Measurements from ENCODE around the gene CACNA1D.

The CACNA1D gene

DNA sequence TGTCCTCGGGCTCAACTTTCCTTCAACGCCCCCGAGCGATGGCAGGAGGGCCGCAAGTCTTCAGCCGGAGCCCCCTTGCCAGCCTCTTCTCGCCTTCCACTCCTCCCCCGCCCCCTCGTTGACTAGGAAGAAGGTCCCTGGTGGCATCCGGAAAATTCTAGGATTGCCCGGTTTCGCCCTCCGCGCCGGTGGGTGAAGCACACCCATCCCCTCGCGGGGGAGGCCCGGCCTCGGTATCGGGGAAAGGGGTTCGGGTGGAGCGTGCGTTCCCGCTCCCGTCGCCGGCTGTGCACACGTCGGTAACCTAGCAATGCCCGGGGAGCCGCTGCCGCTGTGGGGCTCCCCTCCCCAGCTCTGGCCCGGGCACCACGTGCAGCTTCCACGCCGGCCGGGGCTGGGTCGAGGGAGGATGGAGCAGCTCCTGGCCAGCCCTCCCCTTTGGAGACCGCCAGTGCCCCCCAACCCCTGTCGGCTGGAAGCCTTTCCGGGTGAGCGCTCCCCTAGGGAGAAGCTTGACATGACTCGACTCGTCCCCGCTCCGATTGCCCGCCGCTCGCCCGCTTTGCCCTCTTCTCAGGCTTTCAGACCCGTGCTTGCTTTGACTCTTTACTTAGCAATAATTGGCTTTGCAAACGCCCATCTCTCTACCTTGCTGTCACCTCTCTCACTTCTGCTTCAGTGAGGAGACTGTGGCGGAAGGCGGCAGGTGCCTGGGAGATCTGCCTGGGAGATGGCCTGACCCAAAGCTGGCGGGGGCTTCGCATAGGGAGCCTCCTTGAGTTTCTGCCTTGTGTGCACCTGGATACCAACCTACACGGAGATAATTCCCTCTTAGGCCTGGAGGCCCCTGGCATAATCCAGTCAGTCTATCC, 1.3 kb downstream of the CACNA1D start:
- peak in 1 of 5 experiments; percentile 18 for DNase-seq

DNA sequence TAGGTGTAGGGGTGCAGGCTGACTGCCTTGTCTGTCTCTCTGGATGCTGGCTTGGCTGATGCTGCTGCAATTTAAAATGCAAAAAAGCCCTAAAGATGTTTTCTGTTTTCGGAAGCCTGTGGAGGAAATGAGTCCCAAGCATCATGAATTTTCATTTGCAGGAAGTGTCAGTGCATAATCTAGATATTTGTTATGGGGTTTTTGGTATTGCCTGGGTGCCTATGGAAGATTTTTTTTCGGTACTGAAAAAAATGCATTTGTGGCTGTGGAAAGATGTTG, 1.9 kb downstream of the CACNA1D start:
- no peak for DNase-seq

DNA sequence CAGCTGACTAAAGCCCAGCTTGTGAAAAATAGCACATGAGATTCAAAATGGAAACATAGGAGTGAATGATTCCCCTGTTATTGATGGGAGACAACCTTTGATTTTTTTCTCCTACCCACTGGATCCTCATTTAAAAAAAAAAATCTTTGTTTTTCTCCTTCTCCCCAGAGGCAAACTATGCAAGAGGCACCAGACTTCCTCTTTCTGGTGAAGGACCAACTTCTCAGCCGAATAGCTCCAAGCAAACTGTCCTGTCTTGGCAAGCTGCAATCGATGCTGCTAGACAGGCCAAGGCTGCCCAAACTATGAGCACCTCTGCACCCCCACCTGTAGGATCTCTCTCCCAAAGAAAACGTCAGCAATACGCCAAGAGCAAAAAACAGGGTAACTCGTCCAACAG, 2.6 kb downstream of the CACNA1D start:
- DNase-seq: no peak

GRCh38 chr3:53498806-53499641, 4.6 kb downstream of the CACNA1D start:
- DNase-seq: no peak

- no peak for DNase-seq
Observed at GRCh38 chr3:53500165-53500777, 5.9 kb downstream of the CACNA1D start.

GRCh38 chr3:53501178-53501577, 6.8 kb downstream of the CACNA1D start:
- DNase-seq: no peak

GRCh38 chr3:53502737-53503136, 8.3 kb downstream of the CACNA1D start:
- no peak for DNase-seq

GRCh38 chr3:53503195-53503594, 8.8 kb downstream of the CACNA1D start:
- DNase-seq: no peak

- no peak for DNase-seq
Observed at GRCh38 chr3:53506110-53506762, 11.8 kb downstream of the CACNA1D start.

DNA sequence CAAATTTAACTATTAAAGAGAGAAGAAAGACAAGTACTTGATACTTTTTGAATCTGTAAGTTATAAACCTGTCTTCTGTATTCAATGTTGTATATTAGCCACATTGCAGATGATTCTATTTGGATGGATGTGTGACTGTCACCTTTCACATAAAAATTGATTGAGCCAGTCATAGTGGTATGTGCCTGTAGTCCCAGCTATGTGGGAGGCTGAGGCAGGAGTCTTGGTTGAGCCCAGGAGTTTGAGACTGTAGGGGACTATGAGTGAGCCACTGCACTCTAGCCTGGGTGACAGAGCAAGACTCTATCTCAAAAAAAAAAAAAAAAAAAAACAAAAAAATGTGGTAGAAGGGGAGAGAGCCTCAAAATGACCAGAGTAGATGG, 12.3 kb downstream of the CACNA1D start:
- no peak for DNase-seq

GRCh38 chr3:53509494-53509893, 15.1 kb downstream of the CACNA1D start:
- DNase-seq: no peak

GRCh38 chr3:53510508-53510907, 16.1 kb downstream of the CACNA1D start:
- DNase-seq: no peak

- DNase-seq: no peak
Observed at GRCh38 chr3:53511246-53511645, 16.8 kb downstream of the CACNA1D start.

- peak in 1 of 5 experiments; percentile 68 for DNase-seq
Observed at GRCh38 chr3:53513556-53514190, 19.3 kb downstream of the CACNA1D start.

- no peak for DNase-seq
Observed at GRCh38 chr3:53516339-53516738, 21.9 kb downstream of the CACNA1D start.

GRCh38 chr3:53518495-53518981, 24.1 kb downstream of the CACNA1D start:
- DNase-seq: no peak

DNA sequence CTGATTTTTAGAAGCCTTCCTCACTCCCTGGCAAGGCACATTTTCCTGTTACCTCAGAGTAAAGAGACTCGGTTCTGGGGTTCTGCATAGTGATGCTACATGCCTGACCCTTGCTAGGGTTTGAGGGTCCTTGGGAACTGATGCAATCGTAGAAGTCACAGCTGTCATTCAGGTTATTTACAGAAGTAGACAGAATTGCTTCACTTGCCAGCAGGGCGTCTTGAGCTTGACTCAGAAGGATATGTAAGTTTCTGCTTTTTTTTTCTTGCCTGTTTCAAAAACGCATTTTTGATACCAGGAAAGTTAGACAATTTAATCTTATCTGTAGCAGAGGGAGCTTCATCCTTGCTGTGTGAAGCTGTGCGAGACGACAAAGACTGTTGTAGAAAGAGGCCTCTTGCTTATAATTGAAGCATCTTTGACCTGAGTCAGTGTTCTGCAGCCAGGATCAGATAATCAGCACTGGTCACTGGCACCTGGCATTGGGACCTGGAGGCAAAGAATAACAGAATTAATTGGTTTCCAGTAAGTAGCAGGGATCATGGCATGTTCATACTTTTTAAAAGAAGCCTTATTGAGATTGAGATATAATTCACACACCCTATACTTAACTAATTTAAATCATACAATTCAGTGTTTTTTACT, 24.8 kb downstream of the CACNA1D start:
- no peak for DNase-seq

DNA sequence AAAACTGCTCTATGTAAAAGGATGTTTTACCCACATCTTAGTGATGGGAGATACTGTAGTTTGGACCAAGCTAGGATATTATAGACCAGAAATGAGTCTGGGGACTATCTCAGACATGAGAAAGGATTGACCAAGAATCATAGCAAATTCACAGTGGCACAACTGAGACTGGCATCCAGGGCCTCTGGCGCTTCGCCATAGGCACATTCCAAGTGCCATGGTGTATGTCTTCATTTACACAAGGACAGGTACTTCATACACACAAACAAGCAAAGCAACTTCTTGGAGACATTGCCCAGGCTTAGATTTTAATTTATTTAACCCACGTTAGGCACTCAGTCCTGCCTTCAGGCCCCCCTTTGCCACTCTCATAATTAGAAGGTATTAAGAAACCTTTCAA, 28.9 kb downstream of the CACNA1D start:
- no peak for DNase-seq

- DNase-seq: no peak
Observed at GRCh38 chr3:53524566-53524965, 30.2 kb downstream of the CACNA1D start.

DNA sequence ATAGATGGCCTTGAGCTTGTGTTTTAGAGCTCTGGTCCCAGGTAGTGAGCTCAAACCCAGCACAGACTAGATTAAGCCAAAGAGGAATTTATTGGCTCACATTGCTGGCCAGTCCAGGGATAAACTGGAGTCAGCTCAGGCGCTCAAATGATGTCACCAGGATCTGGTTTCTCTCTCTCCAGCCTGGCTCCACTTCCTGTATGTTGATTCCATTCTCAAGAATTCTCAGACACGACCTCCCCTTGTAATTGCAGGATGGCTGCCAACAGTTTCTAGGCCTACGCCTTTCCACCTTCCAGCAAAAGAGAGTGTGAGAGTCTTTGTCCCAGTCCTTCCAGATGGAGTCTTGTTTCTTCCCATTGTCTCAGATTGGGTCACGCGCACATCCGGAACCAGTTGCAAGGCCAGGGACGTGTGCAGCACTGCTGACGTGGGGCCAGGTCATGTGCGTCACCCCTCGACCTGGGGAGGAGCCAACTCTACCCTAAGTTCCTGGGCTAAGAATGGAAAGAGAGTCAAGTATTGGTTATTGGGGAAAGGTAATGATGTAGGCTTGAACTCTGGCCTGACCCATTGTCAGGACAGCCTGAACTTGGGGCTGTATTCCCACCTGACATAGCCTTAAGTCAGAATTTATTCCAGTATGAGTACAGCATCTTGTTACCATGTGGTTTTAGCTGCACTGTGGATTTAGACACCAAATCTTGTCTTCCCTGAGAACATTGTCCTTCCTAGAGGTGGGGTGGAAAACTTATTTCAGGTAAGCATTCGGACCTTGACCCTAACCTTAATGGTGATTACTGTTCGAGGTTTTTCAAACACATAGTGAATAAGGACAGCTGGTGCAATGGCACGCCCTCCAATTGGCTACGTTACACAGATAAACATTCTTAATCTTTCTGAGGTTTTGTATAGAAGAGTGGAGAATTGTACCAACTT, 31.6 kb downstream of the CACNA1D start:
- no peak for DNase-seq

GRCh38 chr3:53526704-53527055, 32.3 kb downstream of the CACNA1D start:
- no peak for DNase-seq
